Measurements from ENCODE around the gene MTLN.

DNA sequence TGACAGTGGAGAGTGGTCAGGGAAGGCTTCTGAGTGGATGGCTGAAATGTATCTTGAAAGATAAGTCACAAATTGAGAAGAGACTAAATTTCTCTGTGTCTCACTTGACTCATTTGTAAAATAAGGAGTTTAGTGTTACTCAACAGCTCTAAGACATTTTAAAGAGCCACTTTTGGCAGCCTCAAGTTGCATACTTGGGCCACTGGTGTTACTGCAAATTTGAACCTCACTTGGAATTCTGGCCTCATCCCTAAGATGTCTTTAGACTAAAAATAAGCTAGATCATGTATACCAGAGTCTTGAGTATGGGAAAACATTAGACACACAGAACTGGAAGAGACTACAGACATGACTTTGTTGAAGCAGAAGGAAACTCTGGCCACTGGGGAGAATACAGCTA, 4.5 kb upstream of the MTLN start:
- TF ChIP-seq CTCF (IDR thresholded peaks at IDR 0.05) = no peak
- TF ChIP-seq POLR2A (IDR thresholded peaks at IDR 0.05) = no peak
- TF ChIP-seq POLR2AphosphoS5 (IDR thresholded peaks at IDR 0.05) = no peak

Data from breast epithelium (tissue), 3 donors.